Adipose tissue (tissue), 3 donors: ENCODE data around the gene HTRA3. TPM values are rescaled to one million over a fixed set of nuclear protein-coding genes. Genes with fewer than 3 reads are reported as not detected.
"Not testable (repeated sequence)": the region's sequence is repeated elsewhere in the genome, so short reads cannot be mapped to it uniquely, and the experiment has no call there.

Experiments used
- H3K27ac ChIP-seq: one replicate; pipeline ENCODE4 v1.5.1; 2013; ENCODE audit warnings: low read depth, low read length
- WGBS, 3 donors: extraction: QIAGEN DNeasy Blood & Tissue Kit; methylation state at CpG; one replicate each; pipeline ENCODE4 v1.1.7; 2013; 5-methylcytosine and 5-hydroxymethylcytosine counted together
- polyA plus RNA-seq, 3 donors: library from polyadenylated mRNA; stranded (reverse); fragments of 200-250 nt; gene quantifications; one replicate each; pipeline ENCODE4 v1.2.3, GENCODE V29; 2013
- donor health status: healthy with polysubstance abuse.
- donor health status: Bipolar disorder and iron deficiency.
- donor health status: healthy.

The HTRA3 gene
- polyA plus RNA-seq, 3 donors = 5.8 to 56.3 (median 41.8) TPM

- WGBS, 3 donors = 76 to 81% (median 80%) methylated on average over 10 of the region's 10 CpGs
- no peak overlapping the region for H3K27ac ChIP-seq
Observed at GRCh38 chr4:8341691-8342090, 72.1 kb downstream of the HTRA3 start.

- 86 to 89% (median 86%) methylated on average over 16 of the region's 16 CpGs for WGBS, 3 donors
- no peak overlapping the region for H3K27ac ChIP-seq
Observed at GRCh38 chr4:8342651-8343261, 73.2 kb downstream of the HTRA3 start.

- WGBS, 3 donors = 83 to 87% (median 86%) methylated on average over 27 to 28 of the region's 28 CpGs
- no peak overlapping the region for H3K27ac ChIP-seq
Observed at GRCh38 chr4:8343262-8343966, 73.9 kb downstream of the HTRA3 start.

GRCh38 chr4:8343967-8344331 lies 74.4 kb downstream of the HTRA3 start:
- H3K27ac ChIP-seq = no peak overlapping the region
- WGBS, 3 donors = 94 to 97% (median 96%) methylated on average over 11 of the region's 11 CpGs

- WGBS, 3 donors = 70 to 80% (median 78%) methylated on average over 14 of the region's 14 CpGs
- no peak overlapping the region for H3K27ac ChIP-seq
Observed at GRCh38 chr4:8344377-8344776, 74.8 kb downstream of the HTRA3 start.

GRCh38 chr4:8345053-8345945 lies 75.7 kb downstream of the HTRA3 start:
- 94 to 96% (median 94%) methylated on average over 34 of the region's 34 CpGs for WGBS, 3 donors
- H3K27ac ChIP-seq = no peak overlapping the region

GRCh38 chr4:8345946-8346814 lies 76.6 kb downstream of the HTRA3 start:
- H3K27ac ChIP-seq = no peak overlapping the region
- 81 to 89% (median 88%) methylated on average over 39 of the region's 39 CpGs for WGBS, 3 donors

- H3K27ac ChIP-seq = no peak overlapping the region
- 39 to 71% (median 54%) methylated on average over 16 of the region's 16 CpGs for WGBS, 3 donors
Observed at GRCh38 chr4:8346838-8347605, 77.5 kb downstream of the HTRA3 start.

GRCh38 chr4:8347660-8348059 lies 78.1 kb downstream of the HTRA3 start:
- H3K27ac ChIP-seq = no peak overlapping the region
- WGBS, 3 donors = 83 to 87% (median 85%) methylated on average over 7 of the region's 7 CpGs

- H3K27ac ChIP-seq = no peak overlapping the region
Observed at GRCh38 chr4:8348071-8348470, 78.5 kb downstream of the HTRA3 start.

GRCh38 chr4:8349236-8349635 lies 79.7 kb downstream of the HTRA3 start:
- WGBS, 3 donors = 92 to 96% (median 96%) methylated on average over 11 of the region's 11 CpGs
- H3K27ac ChIP-seq = not testable (repeated sequence)

More at GRCh38 chr4:8348071-8348470, 78.5 kb downstream of the HTRA3 start:
- WGBS, 3 donors = 62 to 67% (median 64%) methylated on average over 6 of the region's 6 CpGs

GRCh38 chr4:8349664-8350236 lies 80.2 kb downstream of the HTRA3 start:
- no peak overlapping the region for H3K27ac ChIP-seq
- 76 to 87% (median 82%) methylated on average over 7 of the region's 7 CpGs for WGBS, 3 donors

GRCh38 chr4:8350352-8350751 lies 80.8 kb downstream of the HTRA3 start:
- 85 to 94% (median 88%) methylated on average over 13 of the region's 13 CpGs for WGBS, 3 donors

GRCh38 chr4:8350841-8351461 lies 81.4 kb downstream of the HTRA3 start:
- WGBS, 3 donors = 86 to 93% (median 91%) methylated on average over 19 of the region's 19 CpGs
- no peak overlapping the region for H3K27ac ChIP-seq

More at GRCh38 chr4:8350352-8350751, 80.8 kb downstream of the HTRA3 start:
- H3K27ac ChIP-seq = no peak overlapping the region

- H3K27ac ChIP-seq = no peak overlapping the region
- 28 to 62% (median 57%) methylated on average over 8 of the region's 8 CpGs for WGBS, 3 donors
Observed at GRCh38 chr4:8351931-8352367, 82.4 kb downstream of the HTRA3 start.

- WGBS, 3 donors = 71 to 76% (median 74%) methylated on average over 20 of the region's 20 CpGs
- H3K27ac ChIP-seq = no peak overlapping the region
Observed at GRCh38 chr4:8352368-8353157, 83.0 kb downstream of the HTRA3 start.
